ENCODE data around the gene GNB2.

- TF ChIP-seq GATA2 (IDR thresholded peaks at IDR 0.05; ENCODE audit: low read depth, low read length) (no peak), GATA3 (IDR thresholded peaks at IDR 0.05; ENCODE audit: low read depth, low read length) (no peak)
Observed at GRCh38 chr7:100710452-100710851, 36.9 kb downstream of the GNB2 start.

Data from SH-SY5Y (cell line).